ENCODE data around the gene ARHGAP21.
"Not testable (repeated sequence)": the region's sequence is repeated elsewhere in the genome, so short reads cannot be mapped to it uniquely, and the experiment has no call there.

Gene ARHGAP21

GRCh38 chr10:24762966-24763623, 39.4 kb upstream of the ARHGAP21 start:
- Histone ChIP-seq H4K20me1 (ENCODE audit: insufficient read depth, low read length) (no peaks in the 10 kb centered on the region), H3K36me3 (replicated peaks; ENCODE audit: insufficient read depth, low read length) (no peaks in the 10 kb centered on the region), H3F3A (ENCODE audit: insufficient read depth, low read length) (no peaks in the 10 kb centered on the region), H3K9ac (ENCODE audit: low read length) (no peak overlapping the region), H3K4me3 (ENCODE audit: low read length) (no peak overlapping the region), H2AFZ (ENCODE audit: low read length) (no peak overlapping the region), H3K27me3 (replicated peaks; ENCODE audit: insufficient read depth, low read length) (no peaks in the 10 kb centered on the region), H3K79me2 (ENCODE audit: low read length) (no peaks in the 10 kb centered on the region), H3K9me2 (replicated peaks; ENCODE audit: insufficient read depth, low read length) (no peaks in the 10 kb centered on the region), H3K4me2 (ENCODE audit: low read depth, low read length) (no peak overlapping the region), H3K27ac (ENCODE audit: low read length) (no peak overlapping the region), H3K9me3 (replicated peaks; ENCODE audit: insufficient read depth, low read length) (no peaks in the 10 kb centered on the region), H3K4me1 (ENCODE audit: low read length) (no peaks in the 10 kb centered on the region)
- TF ChIP-seq CTCF (IDR thresholded peaks at IDR 0.05; ENCODE audit: low read length) (no peak), EZH2 (optimal IDR thresholded peaks at IDR 0.05; ENCODE audit: low read depth, low read length) (no peak), EZH2phosphoT487 (IDR thresholded peaks at IDR 0.05; ENCODE audit: low read length) (no peak)
- no peak for DNase-seq

- H4K20me1 ChIP-seq (ENCODE audit: insufficient read depth, low read length) = no peaks in the 10 kb centered on the region
- H3K4me3 ChIP-seq (ENCODE audit: low read length) = no peak overlapping the region
- no peak for DNase-seq
- H3K4me2 ChIP-seq (ENCODE audit: low read depth, low read length) = no peak overlapping the region
- H3K9ac ChIP-seq (ENCODE audit: low read length) = no peak overlapping the region
- no peaks in the 10 kb centered on the region for H3K79me2 ChIP-seq (ENCODE audit: low read length)
- no peaks in the 10 kb centered on the region for H3K4me1 ChIP-seq (ENCODE audit: low read length)
- no peaks in the 10 kb centered on the region for H3K27me3 ChIP-seq (replicated peaks; ENCODE audit: insufficient read depth, low read length)
- no peaks in the 10 kb centered on the region for H3F3A ChIP-seq (ENCODE audit: insufficient read depth, low read length)
- H3K36me3 ChIP-seq (replicated peaks; ENCODE audit: insufficient read depth, low read length) = no peaks in the 10 kb centered on the region
- H3K9me2 ChIP-seq (replicated peaks; ENCODE audit: insufficient read depth, low read length) = no peaks in the 10 kb centered on the region
- no peak overlapping the region for H2AFZ ChIP-seq (ENCODE audit: low read length)
- no peak overlapping the region for H3K27ac ChIP-seq (ENCODE audit: low read length)
- H3K9me3 ChIP-seq (replicated peaks; ENCODE audit: insufficient read depth, low read length) = no peaks in the 10 kb centered on the region
- TF ChIP-seq EZH2phosphoT487 (IDR thresholded peaks at IDR 0.05; ENCODE audit: low read length) = no peak
- TF ChIP-seq CTCF (IDR thresholded peaks at IDR 0.05; ENCODE audit: low read length) = no peak
- TF ChIP-seq EZH2 (optimal IDR thresholded peaks at IDR 0.05; ENCODE audit: low read depth, low read length) = no peak
These were observed 38.7 kb upstream of the ARHGAP21 start for GRCh38 chr10:24762161-24762924.

GRCh38 chr10:24759672-24760071, 36.0 kb upstream of the ARHGAP21 start:
- Histone ChIP-seq H3K9me3 (replicated peaks; ENCODE audit: insufficient read depth, low read length) (no peaks in the 10 kb centered on the region), H3F3A (ENCODE audit: insufficient read depth, low read length) (no peaks in the 10 kb centered on the region), H2AFZ (ENCODE audit: low read length) (no peak overlapping the region), H3K9ac (ENCODE audit: low read length) (no peak overlapping the region), H3K27me3 (replicated peaks; ENCODE audit: insufficient read depth, low read length) (no peaks in the 10 kb centered on the region), H3K79me2 (ENCODE audit: low read length) (no peaks in the 10 kb centered on the region), H3K4me1 (ENCODE audit: low read length) (no peaks in the 10 kb centered on the region), H4K20me1 (ENCODE audit: insufficient read depth, low read length) (no peaks in the 10 kb centered on the region), H3K36me3 (replicated peaks; ENCODE audit: insufficient read depth, low read length) (no peaks in the 10 kb centered on the region), H3K27ac (ENCODE audit: low read length) (no peak overlapping the region), H3K4me3 (ENCODE audit: low read length) (no peak overlapping the region), H3K9me2 (replicated peaks; ENCODE audit: insufficient read depth, low read length) (no peaks in the 10 kb centered on the region), H3K4me2 (ENCODE audit: low read depth, low read length) (no peak overlapping the region)
- DNase-seq = no peak
- TF ChIP-seq EZH2 (optimal IDR thresholded peaks at IDR 0.05; ENCODE audit: low read depth, low read length) (no peak), CTCF (IDR thresholded peaks at IDR 0.05; ENCODE audit: low read length) (no peak), EZH2phosphoT487 (IDR thresholded peaks at IDR 0.05; ENCODE audit: low read length) (no peak)

- H3K4me2 ChIP-seq (ENCODE audit: low read depth, low read length); H3K9me3 ChIP-seq (replicated peaks; ENCODE audit: insufficient read depth, low read length); H3K4me1 ChIP-seq (ENCODE audit: low read length); H3K4me3 ChIP-seq (ENCODE audit: low read length); H3F3A ChIP-seq (ENCODE audit: insufficient read depth, low read length); H2AFZ ChIP-seq (ENCODE audit: low read length); H4K20me1 ChIP-seq (ENCODE audit: insufficient read depth, low read length); H3K27me3 ChIP-seq (replicated peaks; ENCODE audit: insufficient read depth, low read length); H3K79me2 ChIP-seq (ENCODE audit: low read length); DNase-seq; H3K9ac ChIP-seq (ENCODE audit: low read length); H3K27ac ChIP-seq (ENCODE audit: low read length); H3K9me2 ChIP-seq (replicated peaks; ENCODE audit: insufficient read depth, low read length); H3K36me3 ChIP-seq (replicated peaks; ENCODE audit: insufficient read depth, low read length): not testable (repeated sequence)
These were observed 34.6 kb upstream of the ARHGAP21 start for GRCh38 chr10:24758254-24758653.

All from MM.1S (cell line).